AG09319 (cell line): Measurements from ENCODE around the gene SND1.

Experiments used
- DNase-seq: peaks from one replicate; pipeline ENCODE4 v3.0.0-alpha.2; 2010; ENCODE audit warnings: low read depth; ENCODE audit errors: extremely low read depth
- TF ChIP-seq, protein P1 (sequence below): IDR thresholded peaks from 2 replicates; pipeline ENCODE4 v1.5.1; 2011; ENCODE audit warnings: low read depth, mild to moderate bottlenecking, inconsistent platforms, low read length, moderate library complexity

Gene SND1

DNA sequence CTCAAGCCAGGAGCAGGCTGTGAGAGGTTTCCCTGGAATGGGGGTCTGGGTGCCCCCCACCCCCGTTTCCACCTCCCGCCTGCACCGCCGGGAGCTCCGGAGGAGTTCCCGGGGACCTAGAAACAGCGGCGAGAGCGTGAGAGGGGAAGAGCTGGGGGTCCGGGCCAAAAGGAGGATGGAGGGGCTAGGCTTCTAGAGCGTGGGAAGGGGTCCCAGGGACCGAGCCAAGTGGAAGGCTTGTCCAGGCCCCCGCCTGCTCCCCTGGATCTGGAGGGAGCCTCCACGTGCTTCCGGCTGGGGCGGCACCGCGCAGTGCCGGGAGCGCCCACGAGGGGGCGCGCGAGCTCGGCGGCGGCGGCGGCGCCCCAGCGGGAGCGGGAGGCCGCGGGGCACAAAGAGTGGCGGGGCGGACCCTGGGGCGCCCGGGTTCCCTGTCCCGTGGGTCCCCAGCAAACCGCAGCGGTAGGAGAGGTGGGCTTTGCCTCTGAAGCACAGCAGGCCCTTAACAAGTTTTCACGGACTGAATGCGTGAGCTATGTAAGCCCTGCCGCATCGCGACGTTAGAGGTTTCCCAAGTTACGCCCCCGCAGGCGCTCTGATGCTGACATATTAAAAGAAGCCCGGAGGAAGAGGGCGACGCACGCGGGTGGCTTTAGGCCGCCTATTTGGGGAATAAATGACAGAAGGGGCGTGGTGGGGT, 483.7 kb downstream of the SND1 start:
- TF ChIP-seq, protein P1, sequence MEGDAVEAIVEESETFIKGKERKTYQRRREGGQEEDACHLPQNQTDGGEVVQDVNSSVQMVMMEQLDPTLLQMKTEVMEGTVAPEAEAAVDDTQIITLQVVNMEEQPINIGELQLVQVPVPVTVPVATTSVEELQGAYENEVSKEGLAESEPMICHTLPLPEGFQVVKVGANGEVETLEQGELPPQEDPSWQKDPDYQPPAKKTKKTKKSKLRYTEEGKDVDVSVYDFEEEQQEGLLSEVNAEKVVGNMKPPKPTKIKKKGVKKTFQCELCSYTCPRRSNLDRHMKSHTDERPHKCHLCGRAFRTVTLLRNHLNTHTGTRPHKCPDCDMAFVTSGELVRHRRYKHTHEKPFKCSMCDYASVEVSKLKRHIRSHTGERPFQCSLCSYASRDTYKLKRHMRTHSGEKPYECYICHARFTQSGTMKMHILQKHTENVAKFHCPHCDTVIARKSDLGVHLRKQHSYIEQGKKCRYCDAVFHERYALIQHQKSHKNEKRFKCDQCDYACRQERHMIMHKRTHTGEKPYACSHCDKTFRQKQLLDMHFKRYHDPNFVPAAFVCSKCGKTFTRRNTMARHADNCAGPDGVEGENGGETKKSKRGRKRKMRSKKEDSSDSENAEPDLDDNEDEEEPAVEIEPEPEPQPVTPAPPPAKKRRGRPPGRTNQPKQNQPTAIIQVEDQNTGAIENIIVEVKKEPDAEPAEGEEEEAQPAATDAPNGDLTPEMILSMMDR, result peak; percentile 45
- DNase-seq, result no peak

DNA sequence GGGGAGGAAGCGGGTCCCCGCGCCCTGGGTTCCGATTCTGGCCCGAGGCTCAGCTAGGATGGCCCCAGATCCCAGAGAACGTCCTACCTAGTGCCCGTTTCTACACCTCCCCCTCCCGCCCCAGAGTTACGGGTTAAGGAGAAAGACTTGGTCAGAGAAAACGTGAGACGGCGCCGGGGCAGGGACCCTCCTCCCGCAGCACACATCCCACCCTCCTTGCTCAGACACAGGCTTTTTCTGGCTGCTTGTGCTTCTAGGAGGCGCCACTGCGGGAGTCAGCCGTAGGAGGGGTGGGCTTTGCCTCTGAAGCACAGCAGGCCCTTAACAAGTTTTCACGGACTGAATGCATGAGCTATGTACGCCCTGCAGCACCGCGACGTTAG, 484.2 kb downstream of the SND1 start:
- TF ChIP-seq, protein P1, result no peak
- DNase-seq, result no peak

DNA sequence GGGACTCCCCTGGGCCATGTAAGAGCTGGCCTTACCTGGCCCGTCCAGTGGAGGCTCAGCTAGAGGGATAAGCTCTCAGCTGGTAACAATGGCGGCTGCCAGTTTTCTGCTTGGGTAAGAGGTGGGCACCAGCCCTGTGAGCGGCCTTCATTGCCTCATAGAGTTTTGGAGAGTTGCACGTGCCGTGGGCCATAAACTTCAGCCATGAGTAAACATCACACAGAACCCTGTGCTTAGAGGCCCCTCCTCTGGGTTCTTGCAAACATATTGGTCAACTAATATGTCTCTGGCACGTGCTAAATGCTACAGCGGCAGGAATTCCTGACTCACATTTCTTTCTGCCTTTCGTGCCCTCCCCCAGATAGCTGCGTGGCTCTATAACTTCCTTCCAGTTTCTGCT, 485.2 kb downstream of the SND1 start:
- DNase-seq, result no peak
- TF ChIP-seq, protein P1, result no peak

DNA sequence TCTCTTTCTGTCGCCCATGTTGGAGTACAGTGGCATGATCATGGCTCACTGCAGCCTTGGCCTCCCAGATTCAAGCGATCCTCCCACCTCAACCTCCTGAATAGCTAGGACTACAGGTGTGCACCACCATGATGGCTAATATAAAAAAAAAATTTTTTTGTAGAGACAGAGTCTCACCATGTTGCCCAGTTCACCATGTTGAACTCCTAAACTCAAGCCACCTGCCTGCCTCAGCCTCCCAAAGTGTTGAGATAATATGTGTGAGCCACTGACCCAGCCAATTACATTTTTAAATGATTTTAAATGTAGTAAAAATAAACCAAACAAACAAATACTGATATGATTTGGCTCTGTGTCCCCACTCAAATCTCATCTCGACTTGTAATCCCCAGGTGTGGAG, 487.4 kb downstream of the SND1 start:
- TF ChIP-seq, protein P1, result no peak
- DNase-seq, result no peak

DNA sequence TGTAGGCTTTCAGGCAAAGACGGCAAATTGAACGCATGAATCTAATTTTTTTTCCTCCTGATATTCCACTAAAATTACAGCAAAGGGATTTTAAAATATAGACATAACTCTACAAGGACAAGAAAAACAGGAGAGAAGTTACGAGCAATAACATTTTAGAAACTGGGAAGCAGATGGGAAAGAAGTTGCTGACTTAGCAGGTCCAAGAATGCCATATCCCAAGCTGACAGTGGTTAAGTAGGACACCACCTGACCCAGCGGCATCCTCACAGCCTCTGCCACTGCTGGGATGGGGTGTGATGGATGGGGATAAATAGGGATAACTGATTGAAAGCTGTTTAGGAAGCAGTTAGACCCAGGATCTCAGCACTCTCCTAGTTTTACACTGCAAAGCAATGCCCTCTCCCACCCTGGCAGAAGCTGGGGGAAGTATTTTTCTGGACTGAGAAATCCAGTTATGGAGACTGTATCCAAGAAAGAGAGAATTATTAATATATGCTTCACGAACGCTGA, 489.7 kb downstream of the SND1 start:
- TF ChIP-seq, protein P1, result no peak
- no peak for DNase-seq
